Measurements from ENCODE around the gene SEMA3F.
A peak's percentile ranks its signal among the peaks of the same experiment; 100 is the strongest.

The SEMA3F gene

DNA sequence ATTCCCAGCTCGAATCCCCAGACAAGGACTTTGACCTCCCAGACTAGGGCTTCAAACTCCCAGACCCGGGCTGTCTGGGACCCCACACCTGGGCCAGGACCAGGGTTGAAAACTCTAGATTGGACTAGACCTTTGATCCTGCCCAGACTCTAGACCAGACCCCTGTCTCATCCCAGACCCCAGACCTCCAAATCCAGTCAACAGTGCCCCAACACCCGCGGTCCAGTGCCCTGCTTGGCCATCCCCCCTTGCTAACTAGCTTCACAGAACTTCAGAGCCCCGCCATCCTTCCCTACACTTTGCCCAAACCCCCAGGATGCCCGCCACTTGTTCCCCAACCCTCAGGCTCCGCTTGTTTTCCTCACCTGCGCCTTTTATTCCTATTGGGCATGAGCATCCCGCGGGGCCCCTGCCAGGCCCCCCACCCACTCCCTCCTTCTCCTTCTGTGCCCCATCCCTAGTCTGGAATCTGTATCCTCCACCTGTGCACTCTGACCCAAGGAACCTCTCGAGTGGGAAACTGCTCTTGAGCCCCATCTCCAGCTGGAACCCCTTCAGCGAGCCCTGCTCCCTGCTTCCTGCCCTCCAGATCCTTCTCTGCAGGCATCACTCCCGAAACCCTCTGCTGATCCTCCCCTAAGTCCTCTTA, 81.5 kb downstream of the SEMA3F start:
- DNase-seq = no peak

- DNase-seq = no peak
Observed at GRCh38 chr3:50237133-50237651, 82.1 kb downstream of the SEMA3F start.

GRCh38 chr3:50237754-50238548, 82.8 kb downstream of the SEMA3F start:
- peak; percentile 62 for DNase-seq

DNA sequence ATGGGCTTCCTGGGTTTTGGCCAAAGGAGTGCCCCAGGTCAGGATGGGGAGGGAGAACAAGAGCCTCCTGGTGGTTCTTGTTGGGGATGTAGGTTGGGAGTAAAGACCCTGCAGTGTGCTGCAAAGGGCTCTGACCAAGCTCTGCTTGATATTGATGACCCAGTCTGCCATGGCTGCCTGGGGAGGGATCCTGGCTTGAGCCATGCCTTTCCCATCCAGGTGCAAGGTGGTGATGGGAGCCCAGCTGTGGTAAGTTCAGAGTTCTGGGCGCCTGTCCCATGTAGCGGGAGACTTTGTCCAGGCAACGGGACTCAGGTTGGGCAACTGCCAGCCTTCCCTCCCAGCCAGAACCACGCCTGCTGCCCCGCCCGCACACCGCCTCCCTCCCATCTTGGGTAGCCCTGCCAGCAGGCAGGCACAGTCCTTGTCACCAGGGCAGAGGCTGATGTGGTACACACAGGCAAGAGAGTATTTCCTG, 83.5 kb downstream of the SEMA3F start:
- peak; percentile 69 for DNase-seq

Measured in midbrain (tissue), 1 donor.